Motor neuron (in vitro differentiated cells): ENCODE measurements around the gene PHLPP1. TPM values are rescaled to one million over a fixed set of nuclear protein-coding genes. Genes with fewer than 3 reads are reported as not detected.
"Not testable (repeated sequence)": the region's sequence is repeated elsewhere in the genome, so short reads cannot be mapped to it uniquely, and the experiment has no call there.

ENCODE experiments used
- ATAC-seq, 8 experiments: fragments of 200-7000 bp; cut with Tn5 transposase; replicated peaks in 6 of 8; 2 replicates each; pipeline ENCODE4 v1.8.0; 2021; ENCODE audit warnings: mild to moderate bottlenecking in 8 of 8, moderate library complexity in 8 of 8
- H3K27ac ChIP-seq, 2 donors: fragments of 250-450 bp; sonication (Bioruptor Pico); 2 replicates each; pipeline ENCODE4 v1.9.0; 2021; ENCODE audit warnings: antibody characterized with exemption in 2 of 2, mild to moderate bottlenecking in 2 of 2, moderate library complexity in 1 of 2
- H3K4me1 ChIP-seq, 2 donors: fragments of 250-450 bp; sonication (Bioruptor Pico); replicated peaks in 1 of 2; 2 replicates each; pipeline ENCODE4 v1.6.1; 2021; ENCODE audit warnings: antibody characterized with exemption in 2 of 2, mild to moderate bottlenecking in 2 of 2, moderate library complexity in 1 of 2
- H3K4me3 ChIP-seq, 5 donors: fragments of 250-450 bp; sonication (Bioruptor Pico); 2 replicates each; pipeline ENCODE4 v1.9.0; 2021; ENCODE audit warnings: antibody characterized with exemption in 5 of 5, mild to moderate bottlenecking in 5 of 5, moderate library complexity in 4 of 5
- WGBS, 10 experiments: fragments of 450-650 bp; shearing (Covaris generic); methylation state at CpG; one replicate each; pipeline ENCODE4 v1.0.0; 2022; 5-methylcytosine and 5-hydroxymethylcytosine counted together
- in situ Hi-C, 9 experiments: fragments of 400-800 bp; cut with MboI; loops; one replicate each; pipeline ENCODE4 v1.15.0; 2021; ENCODE audit warnings: low sequenced_read_pairs in 9 of 9, low pct_unique_long_range_greater_than_20kb in 2 of 9; ENCODE audit not compliant: unreplicated experiment in 9 of 9
- total RNA-seq, 8 experiments: library from RNA; unstranded; fragments of 300-600 nt; gene quantifications; 2 replicates each; pipeline versions ENCODE4 v1.2.3 to v1.2.4, GENCODE V29; 2022

PHLPP1 gene
- total RNA-seq, 8 experiments from 2014 or later: 3.3 to 14.4 (median 12.1) TPM

GRCh38 chr18:62709908-62710307, 5.4 kb upstream of the PHLPP1 start:
- not testable (repeated sequence) for H3K4me3 ChIP-seq, H3K27ac ChIP-seq, ATAC-seq, H3K4me1 ChIP-seq
- 57 to 100% (median 86%) methylated on average over 2 to 11 of the region's 11 CpGs for WGBS, 10 experiments
- in situ Hi-C loops: loop anchor here in 6 of 9 experiments (25.0 kb wide), 2 partner anchors 252 to 277 kb away; no protein-coding TSS in a partner anchor

- in situ Hi-C loops: loop anchor here in 6 of 9 experiments (25.0 kb wide), 2 partner anchors 252 to 277 kb away; no protein-coding TSS in a partner anchor
Observed at GRCh38 chr18:62710417-62710816, 4.9 kb upstream of the PHLPP1 start.

GRCh38 chr18:62711781-62712180, 3.6 kb upstream of the PHLPP1 start:
- in situ Hi-C loops: loop anchor here in 6 of 9 experiments (25.0 kb wide), 2 partner anchors 251 to 276 kb away; no protein-coding TSS in a partner anchor
- Histone ChIP-seq H3K4me1 (peaks cover 4 to 5% of the 10 kb centered on the region in 2 donors), H3K27ac (no peak overlapping the region), H3K4me3 (no peak overlapping the region)
- WGBS, 10 experiments: 73 to 100% (median 99%) methylated on average over 1 to 13 of the region's 13 CpGs; no CpG with 5 or more reads in 4 of the 10 experiments
- ATAC-seq: no peak

More at GRCh38 chr18:62710417-62710816, 4.9 kb upstream of the PHLPP1 start:
- no peak overlapping the region for H3K4me3 ChIP-seq
- H3K4me1 ChIP-seq: peaks cover 4 to 5% of the 10 kb centered on the region in 2 donors
- H3K27ac ChIP-seq: no peak overlapping the region
- no peak for ATAC-seq

DNA sequence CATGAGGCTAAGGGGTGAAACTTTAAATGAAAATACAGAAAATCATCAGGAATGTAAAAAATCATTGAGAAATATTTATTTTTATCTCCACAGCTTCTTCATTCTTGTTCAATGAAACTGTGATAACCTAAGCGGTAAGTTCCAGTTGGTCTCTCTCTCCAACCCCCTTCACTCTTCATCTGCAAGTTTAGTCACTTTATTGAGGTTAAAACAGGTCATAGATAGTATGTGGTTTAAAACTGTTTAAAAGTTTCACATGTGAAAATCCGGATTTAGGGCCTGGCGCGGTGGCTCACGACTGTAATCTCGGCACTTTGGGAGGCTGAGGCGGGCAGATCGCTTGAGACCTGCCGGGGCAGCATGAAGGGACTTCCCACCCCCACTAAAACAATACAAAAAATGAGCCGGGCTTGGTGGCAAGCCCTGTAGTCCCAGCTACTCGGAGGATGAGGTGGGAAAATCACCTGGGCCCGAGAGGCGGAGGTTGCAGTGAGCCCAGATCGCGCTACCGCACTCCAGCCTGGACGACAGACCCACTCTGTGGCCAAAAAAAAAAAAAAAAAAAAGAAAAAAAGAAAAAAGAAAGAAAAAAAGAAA, 1.6 kb upstream of the PHLPP1 start:
- in situ Hi-C loops: loop anchor here in 6 of 9 experiments (25.0 kb wide), 2 partner anchors 249 to 274 kb away; no protein-coding TSS in a partner anchor
- H3K27ac ChIP-seq: no peak overlapping the region
- WGBS, 10 experiments: 76 to 95% (median 87%) methylated on average over 3 to 17 of the region's 17 CpGs

GRCh38 chr18:62714671-62715435, 488 bp upstream of the PHLPP1 start:
- in situ Hi-C loops: loop anchor here in 6 of 9 experiments (25.0 kb wide), 2 partner anchors 247 to 272 kb away; no protein-coding TSS in a partner anchor
- Histone ChIP-seq H3K27ac (peak overlapping the region; percentile 87 to 88), H3K4me3 (peak overlapping the region; percentile 52 to 65 (median 59)), H3K4me1 (peaks cover 4 to 5% of the 10 kb centered on the region in 2 donors)
- 0 to 40% (median 7%) methylated on average over 1 to 10 of the region's 50 CpGs; no CpG with 5 or more reads in 1 of the 10 experiments for WGBS, 10 experiments
- ATAC-seq: peak; percentile 81 to 90 (median 88)

More for the DNA sequence above, 1.6 kb upstream of the PHLPP1 start:
- no peak overlapping the region for H3K4me3 ChIP-seq
- ATAC-seq: no peak
- peaks cover 4 to 5% of the 10 kb centered on the region in 2 donors for H3K4me1 ChIP-seq

GRCh38 chr18:62715759-62716615, 646 bp downstream of the PHLPP1 start:
- Histone ChIP-seq H3K4me3 (peak overlapping the region; percentile 52 to 65 (median 59)), H3K27ac (peak overlapping the region; percentile 87 to 88), H3K4me1 (peaks cover 5 to 9% of the 10 kb centered on the region in 2 donors)
- 0% methylated on average over 4 to 11 of the region's 127 CpGs; no CpG with 5 or more reads in 8 of the 10 experiments for WGBS, 10 experiments
- in situ Hi-C loops: loop anchor here in 6 of 9 experiments (25.0 kb wide), 2 partner anchors 246 to 271 kb away; no protein-coding TSS in a partner anchor
- ATAC-seq: peak; percentile 0 to 10 (median 2)

GRCh38 chr18:62716619-62717168, 1.4 kb downstream of the PHLPP1 start:
- in situ Hi-C loops: loop anchor here in 6 of 9 experiments (25.0 kb wide), 2 partner anchors 246 to 271 kb away; no protein-coding TSS in a partner anchor
- ATAC-seq: no peak
- Histone ChIP-seq H3K27ac (peak overlapping the region; percentile 87 to 88), H3K4me1 (peaks cover 7 to 15% of the 10 kb centered on the region in 2 donors), H3K4me3 (peak overlapping the region; percentile 52 to 65 (median 59))
- WGBS, 10 experiments: 0% methylated on average over 2 of the region's 68 CpGs; no CpG with 5 or more reads in 9 of the 10 experiments

DNA sequence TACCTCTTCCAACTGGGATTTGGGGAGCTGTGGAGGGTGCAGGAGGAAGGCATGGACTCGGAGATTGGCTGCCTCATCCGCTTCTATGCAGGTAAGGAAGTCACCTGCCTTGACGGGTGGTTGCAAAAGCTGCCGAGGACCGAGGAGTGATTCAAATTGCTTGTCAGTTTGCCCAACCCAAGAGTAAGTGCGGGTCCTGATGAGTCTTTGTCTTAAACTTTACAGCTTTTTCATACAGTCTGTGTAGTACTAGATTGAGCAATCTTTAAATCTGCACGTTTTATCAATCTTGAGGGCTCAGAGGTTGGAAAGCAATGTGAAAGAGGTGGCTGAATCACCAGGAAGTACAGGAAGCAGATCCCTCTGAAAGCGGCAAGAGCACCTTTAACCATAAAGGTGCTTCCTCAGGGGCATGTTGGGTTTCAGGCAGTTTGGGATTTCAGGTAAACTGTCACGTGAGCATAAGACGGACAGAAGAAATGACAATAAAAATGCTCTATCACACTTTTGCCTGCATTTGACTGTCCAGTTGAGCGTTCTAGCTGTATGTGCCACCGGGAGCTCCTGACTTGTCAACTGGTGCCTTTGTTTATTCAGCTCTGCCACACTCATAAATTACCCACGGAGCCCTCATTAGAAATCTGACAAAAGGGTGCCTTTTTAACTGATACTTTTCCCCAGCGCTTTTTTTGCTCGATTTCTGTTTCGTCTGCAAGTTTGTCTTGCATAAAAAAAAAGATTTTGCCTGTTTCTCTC, 2.0 kb downstream of the PHLPP1 start:
- WGBS, 10 experiments: 0 to 7% (median 2%) methylated on average over 4 to 11 of the region's 16 CpGs
- Histone ChIP-seq H3K4me1 (peaks cover 13 to 21% of the 10 kb centered on the region in 2 donors), H3K27ac (no peak overlapping the region), H3K4me3 (peak overlapping the region; percentile 52 to 65 (median 59))
- no peak for ATAC-seq
- in situ Hi-C loops: loop anchor here in 6 of 9 experiments (25.0 kb wide), 2 partner anchors 245 to 270 kb away; no protein-coding TSS in a partner anchor

DNA sequence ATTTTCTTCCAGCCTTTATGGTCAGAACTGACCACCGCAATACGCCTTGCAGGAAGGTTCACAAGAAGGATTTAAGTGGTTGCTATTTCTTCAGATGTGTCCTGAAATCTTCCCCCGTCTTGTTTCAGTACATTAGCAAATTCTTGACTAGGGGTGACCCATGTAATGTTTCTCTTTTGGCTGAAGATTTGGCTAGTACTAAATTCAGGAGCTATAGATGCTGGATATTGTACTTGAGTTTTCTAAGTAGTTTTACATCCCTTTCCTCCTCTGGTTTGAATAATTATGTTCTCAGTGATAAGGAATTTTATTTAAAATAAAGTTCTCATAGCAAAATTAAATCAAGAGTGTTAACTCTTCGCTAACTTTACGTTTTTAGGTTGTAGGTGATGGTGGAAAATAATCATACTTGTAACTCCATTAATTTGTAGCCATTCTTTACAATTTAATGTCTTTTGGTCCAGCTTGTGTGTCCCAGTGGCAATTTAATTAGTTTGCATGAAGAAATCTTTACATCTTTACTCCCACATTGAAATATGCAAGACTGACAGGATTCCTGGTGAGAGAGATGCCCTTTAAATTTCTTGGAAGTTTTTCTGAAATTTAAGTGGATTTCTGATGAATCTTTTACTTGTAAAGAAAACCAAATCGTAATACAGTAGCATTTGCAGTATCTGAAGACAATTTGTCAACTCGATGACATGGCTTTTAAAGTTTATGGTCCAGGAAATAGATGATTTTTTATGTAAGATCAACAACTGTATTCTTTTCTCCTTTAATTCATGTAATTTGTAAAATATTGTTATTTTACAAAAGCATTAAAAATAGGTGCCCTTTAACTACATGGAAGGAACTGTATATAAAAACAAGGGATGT, 2.8 kb downstream of the PHLPP1 start:
- Histone ChIP-seq H3K4me1 (peaks cover 16 to 23% of the 10 kb centered on the region in 2 donors), H3K27ac (no peak overlapping the region), H3K4me3 (peak overlapping the region; percentile 52 to 65 (median 59))
- in situ Hi-C loops: loop anchor here in 6 of 9 experiments (25.0 kb wide), 2 partner anchors 244 to 269 kb away; no protein-coding TSS in a partner anchor
- WGBS, 10 experiments: 2 to 57% (median 6%) methylated on average over 2 to 7 of the region's 7 CpGs
- no peak for ATAC-seq

DNA sequence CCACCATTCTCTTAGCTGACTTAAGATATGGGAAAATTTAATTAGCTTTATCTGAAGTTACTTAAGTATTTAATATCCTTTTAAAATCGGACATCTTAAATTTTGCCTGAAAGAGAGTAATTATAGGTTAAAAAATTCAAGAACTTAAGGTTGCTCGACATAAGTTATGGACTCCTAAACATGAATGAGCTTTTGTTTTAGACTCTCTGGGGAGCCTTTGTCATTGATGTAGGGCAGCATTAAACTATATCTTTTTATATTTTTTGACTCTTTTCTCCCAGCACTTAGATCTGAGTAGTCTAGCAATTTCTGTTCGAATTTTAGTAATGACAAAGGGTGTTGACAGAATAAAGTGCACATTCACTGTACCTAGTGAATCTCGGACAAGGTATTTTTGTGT, 4.7 kb downstream of the PHLPP1 start:
- ATAC-seq: no peak
- in situ Hi-C loops: loop anchor here in 6 of 9 experiments (25.0 kb wide), 2 partner anchors 242 to 267 kb away; no protein-coding TSS in a partner anchor
- WGBS, 10 experiments: 0 to 94% (median 12%) methylated on average over 1 to 4 of the region's 4 CpGs
- Histone ChIP-seq H3K4me1 (peaks cover 18 to 34% of the 10 kb centered on the region in 2 donors), H3K4me3 (peak overlapping the region; percentile 23 to 59 (median 54)), H3K27ac (no peak overlapping the region)
